Endothelial cell of umbilical vein (primary cell): ENCODE results near the gene SH3RF3. TPM values are rescaled to one million over a fixed set of nuclear protein-coding genes. Genes with fewer than 3 reads are reported as not detected.

ENCODE experiments used
- BruUV-seq: library from RNA; stranded (reverse); fragments of 400-500 nt; replicated peaks from 2 replicates; lab custom pipeline; 2021; lab: Mats Ljungman, UMichigan
- CTCF ChIA-PET: fragments of 300-600, 350-600 bp; sonication (Branson Sonifier 250); formaldehyde crosslinking; loops from one replicate; lab custom pipeline; 2021; ENCODE audit warnings: antibody characterized with exemption, inconsistent platforms; lab: Charles Lee
- POLR2A ChIA-PET: fragments of 300-600, 350-600 bp; sonication (Branson Sonifier 250); formaldehyde crosslinking; loops from one replicate; lab custom pipeline; 2021; ENCODE audit warnings: antibody characterized with exemption, inconsistent platforms; lab: Charles Lee
- DNase-seq: peaks from one replicate; pipeline ENCODE4 v3.0.0-alpha.2; 2011; ENCODE audit warnings: low read depth, low spot score
- FAIRE-seq: peaks from 2 replicates; lab custom pipeline; 2011; peaks lifted over from hg19 to GRCh38; lab: Jason Lieb, UNC
- H2AFZ ChIP-seq: 2 replicates; pipeline ENCODE4 v1.6.0; 2012; ENCODE audit warnings: low read depth, low read length, control low read depth, inconsistent platforms
- H3K27ac ChIP-seq: 2 replicates; pipeline ENCODE4 v1.5.1; 2011; ENCODE audit warnings: low read depth, mild to moderate bottlenecking, control low read depth, low read length, moderate library complexity; ENCODE audit not compliant: insufficient read depth
- H3K27me3 ChIP-seq, 2 experiments: 2 replicates each; pipeline versions ENCODE4 v1.6.0 to v1.6.1; 2011; ENCODE audit warnings: low read length in 2 of 2, mixed read lengths in 1 of 2; ENCODE audit not compliant: control insufficient read depth in 2 of 2, insufficient read depth in 2 of 2
- H3K36me3 ChIP-seq, 2 experiments: 2 replicates in 1 of 2; 3 replicates in 1 of 2; pipeline ENCODE4 v1.5.1; 2011; ENCODE audit warnings: low read length in 2 of 2, mild to moderate bottlenecking in 1 of 2, moderate library complexity in 1 of 2; ENCODE audit not compliant: control insufficient read depth in 2 of 2, insufficient read depth in 2 of 2; ENCODE audit errors: extremely low read depth in 1 of 2
- H3K4me1 ChIP-seq: 3 replicates; pipeline ENCODE4 v1.5.1; 2011; ENCODE audit warnings: mild to moderate bottlenecking, low read length; ENCODE audit not compliant: control insufficient read depth, insufficient read depth; ENCODE audit errors: extremely low read depth
- H3K4me2 ChIP-seq: 2 replicates; pipeline ENCODE4 v1.6.1; 2011; ENCODE audit warnings: low read length, control low read depth, mixed read lengths; ENCODE audit not compliant: insufficient read depth
- H3K4me3 ChIP-seq, 3 experiments: fragments of 200-600 bp in 1 of 3; sonication (generic), shearing (Covaris generic) in 1 of 3; replicated peaks in 1 of 3; 2 replicates each; pipeline ENCODE4 v1.5.1; 2011 to 2016; ENCODE audit warnings: control low read depth in 3 of 3, low read length in 3 of 3, mild to moderate bottlenecking in 2 of 3, inconsistent platforms in 1 of 3, low read depth in 1 of 3, moderate library complexity in 1 of 3; ENCODE audit not compliant: insufficient read depth in 1 of 3
- H3K79me2 ChIP-seq: 2 replicates; pipeline ENCODE4 v1.6.0; 2012; ENCODE audit warnings: low read length, inconsistent platforms; ENCODE audit not compliant: control insufficient read depth, insufficient read depth
- H3K9ac ChIP-seq: replicated peaks from 2 replicates; pipeline ENCODE3; 2011; ENCODE audit warnings: low read length, control low read depth; ENCODE audit not compliant: insufficient read depth; ENCODE audit errors: extremely low read depth
- H3K9me1 ChIP-seq: replicated peaks from 3 replicates; pipeline ENCODE4 v1.6.0; 2011; ENCODE audit warnings: mild to moderate bottlenecking, low read length; ENCODE audit not compliant: control insufficient read depth, insufficient read depth; ENCODE audit errors: extremely low read depth
- H3K9me3 ChIP-seq: replicated peaks from 2 replicates; pipeline ENCODE4 v1.5.1; 2012; ENCODE audit warnings: low read length, inconsistent platforms; ENCODE audit not compliant: control insufficient read depth, insufficient read depth
- H4K20me1 ChIP-seq: replicated peaks from 2 replicates; pipeline ENCODE3; 2011; ENCODE audit warnings: mild to moderate bottlenecking, low read length; ENCODE audit not compliant: control insufficient read depth, insufficient read depth; ENCODE audit errors: extremely low read depth
- EZH2 ChIP-seq: IDR thresholded peaks from 2 replicates; pipeline ENCODE4 v1.6.1; 2012; ENCODE audit warnings: borderline replicate concordance, low read depth, mild to moderate bottlenecking, moderate library complexity, low read length, inconsistent platforms; ENCODE audit not compliant: severe bottlenecking
- GATA2 ChIP-seq: IDR thresholded peaks from 2 replicates; pipeline ENCODE4 v1.7.0; 2011; ENCODE audit warnings: low read depth, mild to moderate bottlenecking, moderate library complexity, mixed read lengths, low read length; ENCODE audit not compliant: insufficient read length, insufficient read depth
- JUN ChIP-seq: IDR thresholded peaks from 2 replicates; pipeline ENCODE4 v1.6.1; 2011; ENCODE audit warnings: borderline replicate concordance, low read depth; ENCODE audit not compliant: insufficient read length, insufficient read depth
- MYC ChIP-seq: IDR thresholded peaks from one replicate; pipeline ENCODE4 v1.6.1; 2011; ENCODE audit warnings: mild to moderate bottlenecking, low read depth, low read length
- POLR2A ChIP-seq: IDR thresholded peaks from 2 replicates; pipeline ENCODE4 v1.6.1; 2012; ENCODE audit warnings: low read depth, mild to moderate bottlenecking, control low read depth, low read length
- POLR2AphosphoS5 ChIP-seq: IDR thresholded peaks from 2 replicates; pipeline ENCODE4 v1.6.1; 2012; ENCODE audit warnings: low read depth, mild to moderate bottlenecking, control low read depth, low read length, moderate library complexity; ENCODE audit not compliant: insufficient read depth
- dilution Hi-C: fragments of 300-500 bp; cut with MboI; formaldehyde crosslinking; loops from one replicate; pipeline ENCODE4 v1.15.0; 2019; ENCODE audit warnings: low sequenced_read_pairs; ENCODE audit not compliant: extremely low pct_ligation_motif_present
- intact Hi-C: fragments of 100-400 bp; cut with micrococcal nuclease; formaldehyde crosslinking; loops from one replicate; pipeline ENCODE4 v1.10.0; 2022
- polyA plus RNA-seq, 4 experiments: library from polyadenylated mRNA; depleted of rRNA in 3 of 4; stranded (reverse) in 3 of 4; unstranded in 1 of 4; fragments of >200 nt; gene quantifications; 2 replicates each; pipeline versions ENCODE4 v1.2.1 to v1.2.3, GENCODE V29; 2011 to 2012; ENCODE audit warnings: missing spikeins in 1 of 4
- total RNA-seq: library from RNA; stranded (reverse); gene quantifications from 2 replicates; pipeline ENCODE4 v1.2.3, GENCODE V29; 2021
- TF ChIP-seq, protein P1 (sequence below): IDR thresholded peaks from 2 replicates; pipeline ENCODE4 v1.6.1; 2011; ENCODE audit not compliant: insufficient read depth, insufficient read length
- TF ChIP-seq, protein P2 (sequence below), 2 donors: IDR thresholded peaks; 1 replicate in 1 of 2; 2 replicates in 1 of 2; pipeline ENCODE4 v1.5.1; 2011; ENCODE audit warnings: low read length in 2 of 2, mild to moderate bottlenecking in 2 of 2, moderate library complexity in 2 of 2, control low read depth in 1 of 2, inconsistent platforms in 1 of 2, low read depth in 1 of 2; ENCODE audit not compliant: insufficient read depth in 1 of 2; ENCODE audit errors: extremely low read depth in 1 of 2

Gene SH3RF3
- total and polyA plus RNA-seq, 2 donors (not counting 3 experiments of a cell fraction or from before 2014, with no cell fraction given) = 3.8 to 14.7 TPM

- no peaks in the 10 kb centered on the region for H3K36me3 ChIP-seq
- H3K9me3 ChIP-seq = no peaks in the 10 kb centered on the region
- H3K4me2 ChIP-seq = no peak overlapping the region
- dilution Hi-C loops (no loop called here), intact Hi-C loops (no loop called here)
- no peaks in the 10 kb centered on the region for H3K9me1 ChIP-seq
- H4K20me1 ChIP-seq = peaks cover 2% of the 10 kb centered on the region
- ChIA-PET CTCF (interaction anchor here (1.0 kb wide), 1 partner anchor 13 kb away, joined by 4 read pairs; no protein-coding TSS in a partner anchor), POLR2A (no interaction called here)
- DNase-seq (no peak), FAIRE-seq (no peak)
- no peak overlapping the region for H3K27ac ChIP-seq
- BruUV-seq = no TSS peak
- no peak overlapping the region for H3K9ac ChIP-seq
- TF ChIP-seq POLR2AphosphoS5 (no peak), JUN (no peak), EZH2 (no peak), GATA2 (no peak), MYC (no peak), POLR2A (no peak)
- TF ChIP-seq, protein P1, sequence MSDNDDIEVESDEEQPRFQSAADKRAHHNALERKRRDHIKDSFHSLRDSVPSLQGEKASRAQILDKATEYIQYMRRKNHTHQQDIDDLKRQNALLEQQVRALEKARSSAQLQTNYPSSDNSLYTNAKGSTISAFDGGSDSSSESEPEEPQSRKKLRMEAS = no peak
- TF ChIP-seq, protein P2, sequence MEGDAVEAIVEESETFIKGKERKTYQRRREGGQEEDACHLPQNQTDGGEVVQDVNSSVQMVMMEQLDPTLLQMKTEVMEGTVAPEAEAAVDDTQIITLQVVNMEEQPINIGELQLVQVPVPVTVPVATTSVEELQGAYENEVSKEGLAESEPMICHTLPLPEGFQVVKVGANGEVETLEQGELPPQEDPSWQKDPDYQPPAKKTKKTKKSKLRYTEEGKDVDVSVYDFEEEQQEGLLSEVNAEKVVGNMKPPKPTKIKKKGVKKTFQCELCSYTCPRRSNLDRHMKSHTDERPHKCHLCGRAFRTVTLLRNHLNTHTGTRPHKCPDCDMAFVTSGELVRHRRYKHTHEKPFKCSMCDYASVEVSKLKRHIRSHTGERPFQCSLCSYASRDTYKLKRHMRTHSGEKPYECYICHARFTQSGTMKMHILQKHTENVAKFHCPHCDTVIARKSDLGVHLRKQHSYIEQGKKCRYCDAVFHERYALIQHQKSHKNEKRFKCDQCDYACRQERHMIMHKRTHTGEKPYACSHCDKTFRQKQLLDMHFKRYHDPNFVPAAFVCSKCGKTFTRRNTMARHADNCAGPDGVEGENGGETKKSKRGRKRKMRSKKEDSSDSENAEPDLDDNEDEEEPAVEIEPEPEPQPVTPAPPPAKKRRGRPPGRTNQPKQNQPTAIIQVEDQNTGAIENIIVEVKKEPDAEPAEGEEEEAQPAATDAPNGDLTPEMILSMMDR (IDR thresholded peaks at IDR 0.05; ENCODE audit: extremely low read depth in 1 of 2, insufficient read depth in 1 of 2, low read depth in 1 of 2, low read length in 2 of 2) = no peak
- no peak overlapping the region for H3K4me3 ChIP-seq
- H3K4me1 ChIP-seq = no peaks in the 10 kb centered on the region
- H3K27me3 ChIP-seq = no peaks in the 10 kb centered on the region
- H2AFZ ChIP-seq = no peak overlapping the region
- peaks cover 63% of the 10 kb centered on the region for H3K79me2 ChIP-seq
These were observed 16.3 kb downstream of the SH3RF3 start for GRCh38 chr2:109145286-109145685.
